GM12864 (cell line): Measurements from ENCODE around the gene ANKS4B.
"Not testable (repeated sequence)": the region's sequence is repeated elsewhere in the genome, so short reads cannot be mapped to it uniquely, and the experiment has no call there.

Experiments used
- DNase-seq: peaks from one replicate; pipeline ENCODE4 v3.0.0-alpha.2; 2011; ENCODE audit warnings: low read depth
- H3K4me3 ChIP-seq: 2 replicates; pipeline ENCODE4 v1.5.1; 2011; ENCODE audit warnings: mild to moderate bottlenecking, low read depth, low read length, control low read depth
- CTCF ChIP-seq: IDR thresholded peaks from 2 replicates; pipeline ENCODE4 v1.5.1; 2011; ENCODE audit warnings: low read depth, mild to moderate bottlenecking, moderate library complexity, low read length, control low read depth, inconsistent platforms; ENCODE audit errors: missing control alignments

The ANKS4B gene

DNA sequence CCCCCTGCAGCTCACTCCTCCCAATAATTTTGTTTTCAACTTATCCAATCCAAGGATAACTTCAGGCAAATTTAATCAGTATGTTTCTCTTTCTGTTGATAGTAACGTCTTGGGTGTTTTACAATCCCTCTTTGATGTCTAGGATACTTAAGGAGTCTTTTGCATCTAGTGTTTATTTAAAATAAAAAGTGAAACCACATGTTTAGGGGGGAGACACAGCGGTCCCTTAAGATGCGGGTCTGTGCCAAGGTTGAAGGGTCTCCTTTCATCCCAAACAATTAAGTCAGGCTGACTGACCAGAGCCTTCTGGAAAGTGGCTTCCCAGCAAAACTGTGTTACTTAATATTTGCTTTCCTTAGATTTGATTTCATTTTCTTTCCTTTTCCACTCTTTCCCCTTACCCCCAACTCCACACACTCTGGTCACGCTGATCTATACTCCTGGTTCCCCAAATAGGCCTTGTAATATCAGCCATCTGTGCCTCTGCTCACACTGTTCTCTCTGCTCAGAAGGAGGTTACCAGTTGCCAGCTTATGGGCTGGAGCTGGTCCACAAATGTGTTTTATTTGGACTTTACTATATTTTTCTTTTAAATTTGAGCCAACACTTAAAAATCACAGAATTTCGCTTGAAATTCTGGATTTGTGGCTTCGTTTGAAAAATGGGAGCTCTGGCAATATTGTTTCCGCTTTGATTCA is 11.2 kb downstream of the ANKS4B start:
- no peak for TF ChIP-seq CTCF
- DNase-seq = no peak
- H3K4me3 ChIP-seq = no peak overlapping the region

DNA sequence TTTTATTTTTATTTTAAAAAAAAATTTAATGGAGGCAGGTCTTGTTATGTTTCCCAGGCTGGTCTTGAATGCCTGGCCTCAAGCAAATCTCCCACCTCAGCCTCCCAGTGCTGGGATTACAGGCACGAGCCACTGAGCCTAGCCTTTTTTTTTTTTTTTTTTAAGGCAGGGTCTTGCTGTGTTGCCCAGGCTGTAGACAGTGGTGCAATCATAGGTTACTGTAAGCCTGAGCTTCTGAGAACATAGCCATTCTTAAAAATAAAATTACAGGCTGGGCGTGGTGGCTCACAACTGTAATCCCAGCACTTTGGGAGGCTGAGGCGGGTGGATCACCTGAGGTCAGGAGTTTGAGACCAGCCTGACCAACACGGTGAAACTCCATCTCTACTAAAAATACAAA is 14.7 kb downstream of the ANKS4B start:
- not testable (repeated sequence) for DNase-seq, H3K4me3 ChIP-seq

DNA sequence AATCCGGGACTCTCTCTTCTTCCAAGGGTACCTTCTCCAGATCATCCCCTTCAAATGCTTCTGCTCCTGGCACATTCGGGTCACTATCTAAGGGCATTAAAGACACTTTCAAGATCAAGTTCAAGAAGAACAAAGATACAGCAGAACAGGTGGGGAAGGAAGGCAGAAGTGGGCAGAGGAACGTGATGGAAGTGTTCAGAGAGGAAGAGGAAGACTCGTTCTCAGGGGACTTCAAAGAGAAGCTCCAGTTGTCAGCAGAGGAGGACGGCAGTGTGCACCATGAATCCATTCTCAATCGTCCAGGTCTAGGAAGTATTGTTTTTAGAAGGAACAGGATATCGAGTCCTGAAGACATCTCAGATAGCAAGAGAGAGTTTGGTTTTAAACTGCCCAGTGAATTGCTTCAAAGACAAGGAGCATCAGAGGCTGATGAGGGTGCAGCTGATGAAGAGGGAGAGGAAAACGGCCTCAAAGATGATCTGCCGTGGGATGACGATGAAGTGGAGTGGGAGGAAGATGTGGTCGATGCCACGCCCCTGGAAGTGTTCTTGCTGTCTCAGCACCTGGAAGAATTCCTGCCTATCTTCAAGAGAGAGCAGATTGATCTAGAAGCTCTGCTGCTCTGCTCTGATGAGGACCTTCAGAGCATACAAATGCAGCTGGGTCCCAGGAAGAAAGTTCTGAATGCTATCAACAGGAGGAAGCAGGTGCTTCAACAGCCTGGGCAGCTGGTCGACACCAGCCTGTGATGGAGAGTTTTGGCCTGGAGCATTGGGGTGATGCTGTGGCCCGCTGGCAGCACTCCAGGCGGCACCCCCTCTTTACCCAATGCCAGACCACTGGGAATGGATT is 16.8 kb downstream of the ANKS4B start:
- H3K4me3 ChIP-seq = no peak overlapping the region
- TF ChIP-seq CTCF = no peak
- DNase-seq = no peak

- H3K4me3 ChIP-seq = no peak overlapping the region
- no peak for TF ChIP-seq CTCF
- DNase-seq = no peak
Measured at GRCh38 chr16:21253470-21253869, 20.0 kb downstream of the ANKS4B start.

DNA sequence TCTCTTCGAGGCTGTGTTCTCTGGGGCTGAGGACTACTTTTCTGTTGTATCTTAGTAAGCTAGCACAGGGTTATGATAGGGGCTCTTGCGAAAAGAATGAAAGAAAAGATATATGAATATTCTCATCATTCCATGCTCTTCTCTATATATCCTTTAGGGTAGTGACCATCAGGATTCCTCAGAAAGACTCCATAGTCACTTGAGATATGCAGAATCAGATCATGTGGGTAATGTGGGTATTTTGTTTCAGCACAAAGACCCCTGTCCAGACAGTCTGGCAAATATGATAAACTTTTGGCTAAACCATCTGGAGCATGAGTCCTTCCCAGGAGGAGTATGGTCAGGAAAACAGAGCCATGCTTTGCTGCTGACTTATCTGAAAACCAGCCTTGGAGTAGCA is 23.1 kb downstream of the ANKS4B start:
- no peak for DNase-seq
- TF ChIP-seq CTCF = no peak
- no peak overlapping the region for H3K4me3 ChIP-seq

- H3K4me3 ChIP-seq = no peak overlapping the region
- no peak for TF ChIP-seq CTCF
- no peak for DNase-seq
Measured at GRCh38 chr16:21257284-21257683, 23.8 kb downstream of the ANKS4B start.

DNA sequence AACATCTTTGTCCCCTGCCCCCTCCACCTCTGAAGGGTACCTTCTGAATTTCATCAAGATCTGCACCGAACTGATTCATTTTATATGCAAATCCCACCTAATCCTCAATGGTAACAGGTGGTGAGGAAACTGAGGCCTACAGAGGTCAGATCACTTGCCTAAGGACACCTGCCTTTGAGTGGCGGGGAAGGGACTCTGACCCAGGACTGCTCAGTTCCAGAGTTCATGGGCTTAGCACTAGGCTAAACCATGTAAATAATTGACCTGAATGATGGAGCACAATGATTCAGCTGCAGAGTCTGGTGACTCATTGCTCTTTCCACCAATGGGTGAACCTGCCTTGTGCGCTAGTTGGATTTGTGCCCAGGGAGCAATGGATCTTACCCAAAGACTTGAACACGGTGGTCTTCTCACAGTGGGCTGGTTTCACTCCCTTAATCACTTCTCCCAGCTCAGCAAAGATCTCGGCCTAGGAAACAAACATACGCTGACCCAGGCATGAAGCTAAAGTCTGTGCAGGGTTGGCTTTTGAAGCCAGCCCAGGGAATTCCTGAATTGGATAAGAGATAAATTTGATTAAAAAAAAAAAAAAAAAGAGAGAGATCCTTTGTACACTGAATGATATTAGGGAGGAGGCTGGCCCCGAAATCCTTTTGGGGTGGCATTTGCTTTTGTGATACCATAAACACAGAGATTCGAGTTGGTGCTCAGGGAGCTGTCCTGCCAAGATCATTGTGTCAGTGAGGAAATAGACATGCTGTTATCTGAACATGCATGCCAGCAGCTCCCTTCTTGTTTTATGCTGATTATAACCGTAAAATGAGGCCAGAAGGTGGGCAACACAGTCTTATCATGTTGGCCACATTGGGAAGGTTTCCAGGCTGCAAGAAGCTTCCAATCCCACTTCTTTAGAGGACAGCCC is 27.6 kb downstream of the ANKS4B start:
- no peak overlapping the region for H3K4me3 ChIP-seq
- TF ChIP-seq CTCF = no peak
- no peak for DNase-seq
